ENCODE measurements around the gene TERT.

Gene TERT

DNA sequence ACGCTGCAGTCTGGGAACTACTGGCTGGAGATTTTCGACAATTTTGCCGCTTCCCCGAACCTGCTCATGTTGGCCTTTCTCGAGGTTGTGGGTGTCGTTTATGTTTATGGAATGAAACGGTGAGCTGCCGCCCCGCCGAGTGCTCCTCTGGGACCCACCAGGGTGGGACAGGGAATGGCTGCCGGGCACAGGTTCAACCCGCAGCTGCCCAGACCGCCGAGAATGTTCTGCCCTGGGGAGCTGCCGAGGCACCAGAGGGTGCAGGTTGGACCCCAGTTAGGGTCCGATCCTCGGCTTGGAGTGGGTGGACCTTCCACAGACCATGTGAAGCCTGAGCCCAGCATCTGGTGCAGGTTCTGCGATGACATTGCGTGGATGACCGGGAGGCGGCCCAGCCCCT, 50.6 kb downstream of the TERT start:
- TF ChIP-seq, protein P1, sequence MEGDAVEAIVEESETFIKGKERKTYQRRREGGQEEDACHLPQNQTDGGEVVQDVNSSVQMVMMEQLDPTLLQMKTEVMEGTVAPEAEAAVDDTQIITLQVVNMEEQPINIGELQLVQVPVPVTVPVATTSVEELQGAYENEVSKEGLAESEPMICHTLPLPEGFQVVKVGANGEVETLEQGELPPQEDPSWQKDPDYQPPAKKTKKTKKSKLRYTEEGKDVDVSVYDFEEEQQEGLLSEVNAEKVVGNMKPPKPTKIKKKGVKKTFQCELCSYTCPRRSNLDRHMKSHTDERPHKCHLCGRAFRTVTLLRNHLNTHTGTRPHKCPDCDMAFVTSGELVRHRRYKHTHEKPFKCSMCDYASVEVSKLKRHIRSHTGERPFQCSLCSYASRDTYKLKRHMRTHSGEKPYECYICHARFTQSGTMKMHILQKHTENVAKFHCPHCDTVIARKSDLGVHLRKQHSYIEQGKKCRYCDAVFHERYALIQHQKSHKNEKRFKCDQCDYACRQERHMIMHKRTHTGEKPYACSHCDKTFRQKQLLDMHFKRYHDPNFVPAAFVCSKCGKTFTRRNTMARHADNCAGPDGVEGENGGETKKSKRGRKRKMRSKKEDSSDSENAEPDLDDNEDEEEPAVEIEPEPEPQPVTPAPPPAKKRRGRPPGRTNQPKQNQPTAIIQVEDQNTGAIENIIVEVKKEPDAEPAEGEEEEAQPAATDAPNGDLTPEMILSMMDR (IDR thresholded peaks at IDR 0.05; ENCODE audit: control insufficient read depth, extremely low read depth, insufficient read depth), result no peak
- no peak overlapping the region for H3K4me3 ChIP-seq (ENCODE audit: low read depth, low read length)

DNA sequence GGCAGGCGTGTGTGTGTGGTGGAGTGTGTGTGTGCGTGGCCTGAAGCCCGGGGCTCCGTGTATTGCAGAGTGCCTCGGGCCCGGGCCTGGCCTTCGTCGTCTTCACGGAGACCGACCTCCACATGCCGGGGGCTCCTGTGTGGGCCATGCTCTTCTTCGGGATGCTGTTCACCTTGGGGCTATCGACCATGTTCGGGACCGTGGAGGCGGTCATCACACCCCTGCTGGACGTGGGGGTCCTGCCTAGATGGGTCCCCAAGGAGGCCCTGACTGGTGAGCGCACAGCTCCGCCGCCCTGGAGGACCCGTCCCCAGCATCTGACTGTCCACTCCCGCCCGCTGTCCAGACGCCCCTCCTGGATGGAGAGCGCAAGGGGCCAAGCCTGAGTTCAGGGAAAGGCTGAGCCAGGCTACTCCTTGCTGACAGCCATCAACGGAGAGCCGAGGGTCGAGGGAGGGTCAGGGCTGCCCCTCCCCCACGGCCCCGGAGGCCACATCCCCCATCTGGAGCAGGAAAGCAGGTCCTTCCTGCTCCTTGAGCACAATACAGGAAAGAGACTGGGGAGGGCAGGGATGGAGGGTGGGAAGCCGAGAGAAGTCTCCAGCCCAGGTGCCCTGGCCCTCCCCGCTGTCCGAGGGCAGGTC, 51.3 kb downstream of the TERT start:
- no peak for DNase-seq (ENCODE audit: low read depth)
- H3K4me3 ChIP-seq (ENCODE audit: low read depth, low read length), result no peak overlapping the region
- TF ChIP-seq, protein P1 (IDR thresholded peaks at IDR 0.05; ENCODE audit: control insufficient read depth, extremely low read depth, insufficient read depth), result no peak

More for the DNA sequence above, 50.6 kb downstream of the TERT start:
- no peak for DNase-seq (ENCODE audit: low read depth)

DNA sequence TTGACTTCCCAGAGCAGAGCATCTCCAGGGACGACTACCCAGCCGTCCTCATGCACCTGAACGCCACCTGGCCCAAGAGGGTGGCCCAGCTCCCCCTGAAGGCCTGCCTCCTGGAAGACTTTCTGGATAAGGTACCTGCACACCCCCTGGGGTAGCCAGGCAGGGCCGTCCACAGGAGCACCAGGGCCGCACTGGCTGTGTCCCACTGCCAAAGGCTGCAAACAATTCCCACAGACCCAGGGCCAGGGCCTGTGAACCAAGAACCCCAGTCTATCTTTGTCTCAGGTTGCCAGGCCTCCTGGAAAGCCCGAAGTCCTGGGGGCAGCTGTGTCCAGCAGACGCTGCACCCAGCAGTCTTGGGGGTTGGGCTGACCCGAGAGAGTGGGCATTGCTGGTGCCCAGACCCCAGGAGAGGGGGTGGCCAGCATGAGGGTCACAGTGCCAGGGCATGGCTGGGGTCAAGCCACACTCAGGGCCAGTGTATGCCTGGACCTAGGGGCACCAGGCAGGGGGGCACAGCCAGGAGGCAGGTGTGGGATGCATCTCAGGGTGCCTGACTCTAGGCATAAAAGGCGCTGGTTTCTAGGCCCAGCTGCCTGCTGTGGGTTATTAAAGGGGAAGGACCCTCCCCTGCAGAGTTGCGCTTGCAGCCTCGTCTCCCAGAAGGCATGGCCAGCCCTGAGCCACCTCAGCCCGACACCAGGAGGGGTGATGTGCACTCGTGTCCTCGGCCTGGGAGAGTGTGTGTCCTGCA, 52.0 kb downstream of the TERT start:
- H3K4me3 ChIP-seq (ENCODE audit: low read depth, low read length), result no peak overlapping the region
- no peak for DNase-seq (ENCODE audit: low read depth)
- TF ChIP-seq, protein P1 (IDR thresholded peaks at IDR 0.05; ENCODE audit: control insufficient read depth, extremely low read depth, insufficient read depth), result no peak

DNA sequence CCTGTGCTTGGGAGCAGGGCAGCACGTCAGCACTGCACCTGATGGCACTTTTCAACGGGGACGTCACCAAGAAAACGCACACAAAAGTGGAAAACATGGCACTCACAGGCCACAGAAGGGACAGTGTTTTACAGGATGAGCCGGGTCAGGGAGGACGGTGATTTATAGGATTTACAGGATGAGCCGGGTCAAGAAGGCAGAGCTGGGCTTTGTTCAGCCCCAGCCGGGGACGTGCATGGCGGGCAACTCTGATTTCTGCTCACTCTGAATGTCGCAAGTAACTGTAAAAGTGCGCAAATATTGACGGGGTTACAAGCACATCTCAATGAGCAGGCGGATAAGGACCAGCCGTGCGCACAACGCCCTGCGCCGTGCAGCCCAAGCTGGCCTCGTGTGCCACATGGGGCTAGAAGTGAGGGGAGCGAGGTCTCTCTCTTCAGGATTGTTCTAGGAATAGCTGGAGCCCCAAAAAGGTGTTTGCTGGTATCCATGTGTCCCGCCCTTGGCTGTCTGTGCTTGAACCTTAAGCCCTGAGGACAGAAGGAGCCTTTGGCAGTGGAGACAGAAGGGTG, 53.3 kb downstream of the TERT start:
- TF ChIP-seq, protein P1 (IDR thresholded peaks at IDR 0.05; ENCODE audit: control insufficient read depth, extremely low read depth, insufficient read depth), result no peak
- no peak overlapping the region for H3K4me3 ChIP-seq (ENCODE audit: low read depth, low read length)
- no peak for DNase-seq (ENCODE audit: low read depth)

DNA sequence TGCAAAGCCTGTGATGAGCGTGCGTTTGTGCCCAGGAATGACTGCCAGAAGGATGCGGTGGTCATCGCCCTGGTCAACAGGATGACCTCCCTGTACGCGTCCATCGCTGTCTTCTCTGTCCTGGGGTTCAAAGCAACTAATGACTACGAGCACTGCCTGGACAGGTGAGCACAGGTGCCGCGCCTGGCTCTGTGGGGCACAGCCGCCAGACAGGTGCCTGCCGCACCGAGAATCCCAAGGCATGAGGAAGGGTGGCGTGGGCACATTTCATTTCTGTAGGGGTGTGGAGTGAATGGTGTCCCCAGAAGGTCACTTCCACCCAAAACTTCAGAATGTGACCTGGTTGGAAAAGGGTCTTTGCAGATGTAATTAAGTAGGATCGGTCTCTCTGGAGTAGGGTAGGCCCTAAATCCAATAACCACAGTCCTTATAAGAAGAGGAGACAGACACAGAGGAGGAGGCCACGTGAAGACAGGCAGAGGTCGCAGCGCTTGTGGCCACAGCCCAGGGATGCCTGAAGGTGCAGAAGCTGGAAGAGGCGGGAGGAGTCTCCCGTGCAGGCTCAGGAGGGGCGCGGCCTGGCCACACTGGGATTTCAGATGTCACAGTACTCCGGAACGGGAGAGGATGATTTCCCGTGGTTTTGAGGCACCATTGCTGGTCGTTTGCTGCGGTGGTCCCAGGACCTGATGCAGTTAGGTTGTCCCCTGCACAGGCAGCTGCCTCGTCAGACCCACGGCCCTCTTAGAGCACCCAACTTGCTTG, 54.2 kb downstream of the TERT start:
- DNase-seq (ENCODE audit: low read depth), result no peak
- no peak overlapping the region for H3K4me3 ChIP-seq (ENCODE audit: low read depth, low read length)
- TF ChIP-seq, protein P1 (IDR thresholded peaks at IDR 0.05; ENCODE audit: control insufficient read depth, extremely low read depth, insufficient read depth), result no peak

DNA sequence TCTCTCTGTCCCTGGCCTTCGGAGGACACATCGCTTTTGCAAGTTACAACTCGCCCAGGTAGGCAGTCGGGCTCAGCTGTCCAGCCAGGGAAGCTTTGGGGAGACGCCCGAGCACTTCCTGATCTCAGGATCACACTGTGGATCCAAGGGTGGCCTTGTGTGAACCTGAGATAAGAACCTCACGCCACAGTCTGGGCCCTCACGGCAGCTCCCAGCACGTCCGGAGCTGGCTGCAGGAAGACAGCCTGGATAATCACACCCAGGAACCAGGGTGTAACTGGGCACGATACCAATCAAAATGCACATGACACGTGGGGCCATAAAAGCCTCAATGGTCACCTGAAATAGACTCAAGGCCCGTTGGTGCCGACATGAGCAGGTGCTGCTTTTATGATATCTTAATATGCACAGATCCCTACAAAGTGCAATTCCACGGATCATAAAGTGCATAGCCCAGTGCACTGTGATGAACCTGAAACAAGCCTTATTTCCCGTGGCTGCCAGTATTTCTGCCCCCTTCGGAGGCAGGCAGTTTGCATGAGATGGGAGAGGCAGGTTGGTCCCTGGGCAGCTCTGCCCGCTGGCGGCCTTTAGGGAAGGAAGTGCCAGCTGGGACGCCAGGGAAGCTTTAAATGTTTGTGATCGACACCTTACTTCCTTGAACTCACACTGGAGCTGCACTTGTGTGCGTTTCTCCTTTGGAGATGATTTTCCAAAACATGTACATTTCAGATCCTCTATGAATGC, 55.2 kb downstream of the TERT start:
- TF ChIP-seq, protein P1 (IDR thresholded peaks at IDR 0.05; ENCODE audit: control insufficient read depth, extremely low read depth, insufficient read depth), result no peak
- no peak overlapping the region for H3K4me3 ChIP-seq (ENCODE audit: low read depth, low read length)
- DNase-seq (ENCODE audit: low read depth), result peak; percentile 39
